Mesenchymal stem cell (in vitro differentiated cells and primary cell): ENCODE measurements around the gene RBM17.

Source experiments
- DNase-seq: peaks from one replicate; pipeline ENCODE4 v3.0.0-alpha.2; 2013
- H2AFZ ChIP-seq: one replicate; pipeline ENCODE4 v1.6.1; 2013; ENCODE audit warnings: low read depth, mild to moderate bottlenecking, control low read depth, inconsistent platforms, low read length, moderate library complexity
- H2AK5ac ChIP-seq: 2 replicates; pipeline ENCODE4 v1.6.1; 2013; ENCODE audit warnings: low read length, moderate library complexity, mild to moderate bottlenecking, inconsistent platforms; ENCODE audit not compliant: severe bottlenecking
- H2BK120ac ChIP-seq: one replicate; pipeline ENCODE4 v1.6.1; 2013; ENCODE audit warnings: low read depth, mild to moderate bottlenecking, inconsistent platforms, low read length, moderate library complexity
- H2BK12ac ChIP-seq, 2 experiments: one replicate each; pipeline ENCODE4 v1.6.1; 2013; ENCODE audit warnings: inconsistent platforms in 2 of 2, low read length in 2 of 2, mild to moderate bottlenecking in 2 of 2, moderate library complexity in 2 of 2, control low read depth in 1 of 2
- H2BK15ac ChIP-seq: one replicate; pipeline ENCODE4 v1.6.1; 2013; ENCODE audit warnings: mild to moderate bottlenecking, low read depth, inconsistent platforms; ENCODE audit not compliant: poor library complexity, severe bottlenecking
- H2BK5ac ChIP-seq: 2 replicates; pipeline ENCODE4 v1.6.1; 2013; ENCODE audit warnings: low read depth, mild to moderate bottlenecking, low read length, control low read depth, inconsistent platforms; ENCODE audit not compliant: poor library complexity, severe bottlenecking
- H3K14ac ChIP-seq, 2 experiments: one replicate each; pipeline ENCODE4 v1.6.1; 2013; ENCODE audit warnings: inconsistent platforms in 2 of 2, low read length in 2 of 2, control low read depth in 1 of 2, mild to moderate bottlenecking in 1 of 2, moderate library complexity in 1 of 2
- H3K18ac ChIP-seq, 2 experiments: one replicate each; pipeline ENCODE4 v1.6.1; 2013; ENCODE audit warnings: inconsistent platforms in 2 of 2, low read length in 2 of 2, control low read depth in 1 of 2, low read depth in 1 of 2, mild to moderate bottlenecking in 1 of 2
- H3K23ac ChIP-seq, 2 experiments: one replicate each; pipeline ENCODE4 v1.6.1; 2013; ENCODE audit warnings: inconsistent platforms in 2 of 2, low read length in 2 of 2, mild to moderate bottlenecking in 2 of 2, moderate library complexity in 2 of 2, control low read depth in 1 of 2
- H3K27ac ChIP-seq: 2 replicates; pipeline ENCODE4 v1.5.1; 2013; ENCODE audit warnings: mild to moderate bottlenecking, moderate library complexity, low read length, control low read depth, inconsistent platforms; ENCODE audit not compliant: poor library complexity, severe bottlenecking
- H3K27me3 ChIP-seq, 2 experiments: 2 replicates each; pipeline versions ENCODE4 v1.6.1 to v1.7.0; 2013; ENCODE audit warnings: low read length in 2 of 2, mild to moderate bottlenecking in 2 of 2, moderate library complexity in 2 of 2, control low read depth in 1 of 2, inconsistent platforms in 1 of 2; ENCODE audit not compliant: control insufficient read depth in 1 of 2, insufficient read depth in 1 of 2
- H3K36me3 ChIP-seq, 2 experiments: 2 replicates each; pipeline versions ENCODE4 v1.6.1 to v1.7.0; 2013; ENCODE audit warnings: low read length in 2 of 2, control low read depth in 1 of 2, inconsistent platforms in 1 of 2, low read depth in 1 of 2, mild to moderate bottlenecking in 1 of 2; ENCODE audit not compliant: insufficient read depth in 2 of 2, control insufficient read depth in 1 of 2
- H3K4ac ChIP-seq, 2 experiments: one replicate each; pipeline ENCODE4 v1.6.1; 2013; ENCODE audit warnings: inconsistent platforms in 2 of 2, low read length in 2 of 2, mild to moderate bottlenecking in 2 of 2, moderate library complexity in 2 of 2, control low read depth in 1 of 2, low read depth in 1 of 2
- H3K4me1 ChIP-seq: 2 replicates; pipeline ENCODE4 v1.6.1; 2013; ENCODE audit warnings: low read depth, low read length, control low read depth; ENCODE audit not compliant: control insufficient read depth, insufficient read depth
- H3K4me2 ChIP-seq: 2 replicates; pipeline ENCODE4 v1.6.1; 2013; ENCODE audit warnings: low read length, mild to moderate bottlenecking, inconsistent platforms; ENCODE audit not compliant: poor library complexity, severe bottlenecking
- H3K4me3 ChIP-seq, 2 experiments: 2 replicates each; pipeline versions ENCODE4 v1.5.1 to v1.7.0; 2013; ENCODE audit warnings: low read length in 2 of 2, mild to moderate bottlenecking in 2 of 2, control low read depth in 1 of 2, low read depth in 1 of 2; ENCODE audit not compliant: insufficient read depth in 1 of 2
- H3K79me1 ChIP-seq: replicated peaks from 2 replicates; pipeline ENCODE4 v1.6.1; 2013; ENCODE audit warnings: mild to moderate bottlenecking, control low read depth, low read length, inconsistent platforms; ENCODE audit not compliant: poor library complexity, severe bottlenecking
- H3K9ac ChIP-seq: 2 replicates; pipeline ENCODE4 v1.7.0; 2013; ENCODE audit warnings: mild to moderate bottlenecking, low read length, moderate library complexity
- H3K9me3 ChIP-seq: 2 replicates; pipeline ENCODE4 v1.7.0; 2013; ENCODE audit warnings: mild to moderate bottlenecking, low read length; ENCODE audit not compliant: control insufficient read depth
- H4K8ac ChIP-seq: one replicate; pipeline ENCODE4 v1.6.1; 2013; ENCODE audit warnings: inconsistent platforms, mild to moderate bottlenecking, low read length, moderate library complexity
- H4K91ac ChIP-seq: one replicate; pipeline ENCODE4 v1.6.1; 2013; ENCODE audit warnings: mild to moderate bottlenecking, low read length, inconsistent platforms
- WGBS: methylation state at CpG from one replicate; pipeline ENCODE4 v1.1.7; 2013; ENCODE audit warnings: mixed read lengths; 5-methylcytosine and 5-hydroxymethylcytosine counted together

RBM17 gene

GRCh38 chr10:6044060-6044459 is 44.8 kb upstream of the RBM17 start:
- Histone ChIP-seq H3K79me1 (no peaks in the 10 kb centered on the region), H4K91ac (no peak overlapping the region), H3K9ac (no peak overlapping the region), H3K36me3 (no peaks in the 10 kb centered on the region), H3K4me3 (no peak overlapping the region), H3K27me3 (peaks cover 14 to 29% of the 10 kb centered on the region in 2 experiments), H3K4ac (no peak overlapping the region), H2BK12ac (no peak overlapping the region), H3K9me3 (no peaks in the 10 kb centered on the region), H4K8ac (no peak overlapping the region), H3K4me1 (no peaks in the 10 kb centered on the region), H2BK5ac (no peak overlapping the region), H2BK15ac (no peak overlapping the region), H2AFZ (no peak overlapping the region), H3K18ac (no peak overlapping the region), H3K27ac (no peak overlapping the region), H3K4me2 (no peak overlapping the region), H2BK120ac (no peak overlapping the region), H2AK5ac (no peak overlapping the region), H3K14ac (no peak overlapping the region), H3K23ac (no peak overlapping the region)
- 70% methylated on average over 7 of the region's 7 CpGs for WGBS
- no peak for DNase-seq

DNA sequence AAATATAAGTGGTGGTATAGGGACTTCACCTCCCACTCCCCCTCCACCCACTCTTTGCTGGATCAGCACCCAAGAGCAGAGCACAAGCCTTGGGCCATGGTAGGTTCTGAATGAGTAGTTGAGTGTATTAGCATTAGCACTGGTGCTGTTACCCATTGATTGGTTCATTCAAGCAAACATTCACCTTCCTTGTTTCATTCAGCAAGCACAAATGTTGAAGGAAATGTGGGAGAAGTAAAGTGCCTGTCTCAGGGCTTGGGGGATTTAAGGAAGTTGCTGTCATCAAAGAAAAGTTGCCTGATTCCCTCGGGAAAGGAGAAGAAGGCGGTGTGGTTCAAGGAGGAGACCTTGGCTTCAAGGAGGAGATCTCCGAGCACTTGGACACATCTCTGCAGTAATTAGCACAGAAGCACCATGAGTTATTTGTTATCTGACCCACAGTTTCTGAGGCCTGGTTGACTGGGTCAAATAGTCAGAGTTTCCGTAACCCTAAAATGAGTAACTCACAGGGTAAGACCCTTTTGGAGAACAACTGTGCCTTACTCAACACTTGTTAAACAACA is 44.0 kb upstream of the RBM17 start:
- Histone ChIP-seq H4K91ac (no peak overlapping the region), H3K27me3 (peaks cover 10 to 29% of the 10 kb centered on the region in 2 experiments), H3K36me3 (no peaks in the 10 kb centered on the region), H3K4me3 (no peak overlapping the region), H3K4me1 (no peaks in the 10 kb centered on the region), H3K9ac (no peak overlapping the region), H2AFZ (no peak overlapping the region), H2BK12ac (no peak overlapping the region), H2BK5ac (no peak overlapping the region), H3K27ac (no peak overlapping the region), H2BK120ac (no peak overlapping the region), H3K4me2 (no peak overlapping the region), H4K8ac (no peak overlapping the region), H3K4ac (no peak overlapping the region), H2AK5ac (no peak overlapping the region), H3K79me1 (no peaks in the 10 kb centered on the region), H3K18ac (no peak overlapping the region), H3K23ac (no peak overlapping the region), H2BK15ac (no peak overlapping the region), H3K14ac (no peak overlapping the region), H3K9me3 (no peaks in the 10 kb centered on the region)
- DNase-seq = no peak
- WGBS = 80% methylated on average over 4 of the region's 4 CpGs

DNA sequence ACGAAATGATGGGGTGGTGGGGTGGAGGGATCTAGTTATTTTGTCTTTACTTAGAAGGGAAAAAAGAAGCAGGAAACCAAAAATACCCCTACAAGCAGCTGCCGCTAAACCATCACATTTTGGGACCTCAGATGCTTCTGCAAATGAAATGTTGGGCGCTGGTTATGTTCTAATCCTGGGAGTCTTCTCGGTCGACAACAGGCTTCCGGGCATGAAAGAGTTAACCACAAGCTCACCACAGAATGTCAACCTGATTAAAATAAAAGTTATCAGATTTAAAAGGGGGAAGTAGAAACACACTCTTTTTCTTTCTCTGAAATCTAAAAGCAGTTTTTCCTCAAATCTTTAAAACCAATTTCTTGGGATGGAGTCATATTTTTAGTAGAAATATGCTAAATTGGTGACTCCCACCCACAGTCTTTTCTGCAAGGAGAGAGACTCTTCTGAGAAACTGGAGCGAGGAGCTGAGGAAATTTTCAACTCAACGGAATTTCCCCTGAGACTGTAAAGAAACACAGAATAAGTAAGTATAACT is 43.5 kb upstream of the RBM17 start:
- Histone ChIP-seq H2AK5ac (no peak overlapping the region), H3K18ac (no peak overlapping the region), H2BK15ac (no peak overlapping the region), H3K27me3 (peaks cover 10 to 29% of the 10 kb centered on the region in 2 experiments), H3K4me3 (no peak overlapping the region), H4K8ac (no peak overlapping the region), H3K14ac (no peak overlapping the region), H3K36me3 (no peaks in the 10 kb centered on the region), H3K79me1 (no peaks in the 10 kb centered on the region), H2BK12ac (no peak overlapping the region), H3K9me3 (no peaks in the 10 kb centered on the region), H3K4me2 (no peak overlapping the region), H3K27ac (no peak overlapping the region), H3K23ac (no peak overlapping the region), H2AFZ (no peak overlapping the region), H2BK5ac (no peak overlapping the region), H2BK120ac (no peak overlapping the region), H3K4ac (no peak overlapping the region), H3K4me1 (no peaks in the 10 kb centered on the region), H4K91ac (no peak overlapping the region), H3K9ac (no peak overlapping the region)
- WGBS = 83% methylated on average over 2 of the region's 8 CpGs
- DNase-seq = no peak

DNA sequence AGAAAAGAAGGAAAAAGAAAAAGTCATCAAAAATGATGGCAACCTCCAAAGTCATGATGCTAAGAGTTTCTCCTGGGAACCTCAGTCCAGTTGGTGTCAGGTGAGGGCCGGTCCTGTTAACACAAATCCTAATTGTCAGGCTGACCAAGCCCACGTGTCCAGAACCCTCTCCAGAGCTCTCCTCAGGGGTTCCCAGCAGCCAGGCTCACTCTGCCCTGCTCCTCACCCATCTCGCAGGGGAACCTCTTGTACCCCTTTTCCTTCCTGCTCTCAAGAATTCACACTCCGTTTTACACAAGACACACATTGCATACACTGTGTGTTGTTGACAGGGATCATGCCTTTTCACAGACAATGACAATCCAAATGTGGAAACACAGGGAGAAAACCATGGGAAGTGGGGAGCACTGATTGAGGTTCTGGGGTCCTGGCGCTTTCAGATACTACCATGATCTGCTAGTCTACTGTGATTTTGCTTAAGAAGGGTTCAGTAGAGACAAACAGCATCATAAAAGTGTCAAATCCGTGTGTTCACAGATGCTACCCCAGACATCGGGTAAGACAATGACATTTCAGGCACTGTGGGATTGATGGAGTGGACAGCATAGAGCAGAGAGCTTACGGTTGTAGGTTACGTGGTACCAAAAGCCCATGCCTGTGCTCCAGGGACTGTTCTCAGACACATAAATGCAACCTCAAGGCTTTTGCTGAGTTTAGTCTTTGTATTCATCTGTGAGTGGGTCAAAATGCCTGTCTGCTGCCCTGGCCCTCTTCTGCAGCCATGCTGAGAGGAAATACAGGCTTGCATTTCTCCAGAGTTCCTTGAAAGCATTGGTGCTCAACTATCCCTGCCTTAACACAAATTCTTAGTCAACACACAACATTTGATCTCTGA is 42.7 kb upstream of the RBM17 start:
- no peak overlapping the region for H2BK12ac ChIP-seq
- H3K27me3 ChIP-seq = peaks cover 10 to 29% of the 10 kb centered on the region in 2 experiments
- no peak overlapping the region for H3K4me3 ChIP-seq
- no peak overlapping the region for H3K27ac ChIP-seq
- H4K8ac ChIP-seq = no peak overlapping the region
- no peak overlapping the region for H2BK15ac ChIP-seq
- no peak overlapping the region for H3K9ac ChIP-seq
- no peak overlapping the region for H2BK120ac ChIP-seq
- DNase-seq = no peak
- H3K9me3 ChIP-seq = no peaks in the 10 kb centered on the region
- H3K79me1 ChIP-seq = no peaks in the 10 kb centered on the region
- H3K23ac ChIP-seq = no peak overlapping the region
- H3K4me1 ChIP-seq = peaks cover 2% of the 10 kb centered on the region
- H3K4me2 ChIP-seq = no peak overlapping the region
- H2AK5ac ChIP-seq = no peak overlapping the region
- H3K14ac ChIP-seq = no peak overlapping the region
- 74% methylated on average over 8 of the region's 9 CpGs for WGBS
- no peak overlapping the region for H3K4ac ChIP-seq
- H4K91ac ChIP-seq = no peak overlapping the region
- no peak overlapping the region for H3K18ac ChIP-seq
- no peak overlapping the region for H2AFZ ChIP-seq
- no peaks in the 10 kb centered on the region for H3K36me3 ChIP-seq
- H2BK5ac ChIP-seq = no peak overlapping the region
